GM23338 (cell line): ENCODE results near the gene IL4I1. TPM values are rescaled to one million over a fixed set of nuclear protein-coding genes. Genes with fewer than 3 reads are reported as not detected.

Experiments
- ATAC-seq: fragments of 200-7000 bp; cut with Tn5 transposase; 3 replicates; pipeline ENCODE4 v1.9.1; 2020
- DNase-seq: peaks from one replicate; pipeline ENCODE4 v3.0.0-alpha.2; 2015; ENCODE audit warnings: low spot score
- H2AFZ ChIP-seq: fragments of 200-600 bp; sonication (generic); 2 replicates; pipeline ENCODE4 v1.8.0; 2016; ENCODE audit warnings: antibody characterized with exemption, mild to moderate bottlenecking, moderate library complexity
- H3F3A ChIP-seq: fragments of 200-600 bp; sonication (generic); replicated peaks from 2 replicates; pipeline ENCODE4 v1.8.0; 2017; ENCODE audit warnings: antibody characterized with exemption, mixed run types, low read depth
- H3K27ac ChIP-seq: fragments of 200-600 bp; sonication (generic); 2 replicates; pipeline ENCODE4 v1.6.1; 2016; ENCODE audit warnings: low read depth
- H3K27me3 ChIP-seq: fragments of 200-600 bp; sonication (generic); 2 replicates; pipeline ENCODE4 v1.8.0; 2016; ENCODE audit warnings: mild to moderate bottlenecking, mixed run types, moderate library complexity; ENCODE audit not compliant: insufficient read depth
- H3K36me3 ChIP-seq: fragments of 200-600 bp; sonication (generic); 2 replicates; pipeline ENCODE4 v1.8.0; 2016; ENCODE audit warnings: mild to moderate bottlenecking; ENCODE audit not compliant: insufficient read depth
- H3K4me1 ChIP-seq: fragments of 200-600 bp; sonication (generic); 2 replicates; pipeline ENCODE4 v1.8.0; 2016; ENCODE audit warnings: mild to moderate bottlenecking, moderate library complexity; ENCODE audit not compliant: insufficient read depth
- H3K4me2 ChIP-seq: fragments of 200-600 bp; sonication (generic); 2 replicates; pipeline ENCODE4 v1.7.1; 2017; ENCODE audit warnings: mixed run types
- H3K4me3 ChIP-seq: fragments of 200-600 bp; sonication (generic); 2 replicates; pipeline ENCODE4 v1.6.1; 2016; ENCODE audit warnings: mixed run types
- H3K79me2 ChIP-seq: fragments of 200-600 bp; sonication (generic); replicated peaks from 2 replicates; pipeline ENCODE4 v1.8.0; 2017; ENCODE audit warnings: mild to moderate bottlenecking; ENCODE audit not compliant: insufficient read depth
- H3K9me2 ChIP-seq: fragments of 200-600 bp; sonication (generic); 2 replicates; pipeline ENCODE4 v1.8.0; 2017; ENCODE audit not compliant: insufficient read depth
- H4K20me1 ChIP-seq: fragments of 200-600 bp; sonication (generic); replicated peaks from 2 replicates; pipeline ENCODE4 v1.8.0; 2017; ENCODE audit warnings: mild to moderate bottlenecking; ENCODE audit not compliant: insufficient read depth
- H3K27ac Mint-ChIP-seq: 2 replicates; pipeline ENCODE4 v1.8.0; 2020; ENCODE audit warnings: inconsistent platforms, mild to moderate bottlenecking, moderate library complexity, mixed read lengths
- H3K27me3 Mint-ChIP-seq: 3 replicates; pipeline ENCODE4 v1.8.0; 2022; ENCODE audit warnings: low read depth, mild to moderate bottlenecking, moderate library complexity, mixed read lengths, inconsistent platforms; ENCODE audit not compliant: insufficient read depth, poor library complexity
- H3K36me3 Mint-ChIP-seq: 3 replicates; pipeline ENCODE4 v1.8.0; 2021; ENCODE audit warnings: low read depth, mild to moderate bottlenecking, inconsistent platforms, moderate library complexity, mixed read lengths
- H3K4me1 Mint-ChIP-seq: 3 replicates; pipeline ENCODE4 v1.8.0; 2020; ENCODE audit warnings: mild to moderate bottlenecking, inconsistent platforms, mixed read lengths
- H3K4me3 Mint-ChIP-seq: 3 replicates; pipeline ENCODE4 v1.8.0; 2021; ENCODE audit warnings: moderate library complexity, mild to moderate bottlenecking, inconsistent platforms, mixed read lengths
- H3K9me3 Mint-ChIP-seq: 3 replicates; pipeline ENCODE4 v1.8.0; 2020; ENCODE audit warnings: moderate library complexity, mild to moderate bottlenecking, inconsistent platforms, mixed read lengths
- ETS1 ChIP-seq: IDR thresholded peaks from 2 replicates; pipeline ENCODE4 v1.6.1; 2016; ENCODE audit warnings: antibody characterized with exemption
- EZH2phosphoT487 ChIP-seq: fragments of 200-600 bp; sonication (generic); IDR thresholded peaks from one replicate; pipeline ENCODE4 v1.8.1; 2018; ENCODE audit warnings: antibody characterized with exemption; ENCODE audit not compliant: unreplicated experiment
- POLR2AphosphoS5 ChIP-seq: IDR thresholded peaks from 2 replicates; pipeline ENCODE4 v1.6.1; 2016; ENCODE audit warnings: antibody characterized with exemption, low read depth
- ZNF114 ChIP-seq: fragments of 250-450 bp; sonication (Bioruptor Pico); IDR thresholded peaks from 2 replicates; pipeline ENCODE4 v1.5.0; 2020; ENCODE audit warnings: mild to moderate bottlenecking, moderate library complexity
- ZNF331 ChIP-seq: fragments of 250-450 bp; sonication (Bioruptor Pico); IDR thresholded peaks from 2 replicates; pipeline ENCODE4 v1.5.0; 2020; ENCODE audit warnings: low read depth, mild to moderate bottlenecking, moderate library complexity
- ZNF462 ChIP-seq: fragments of 250-450 bp; sonication (Bioruptor Pico); IDR thresholded peaks from 2 replicates; pipeline ENCODE4 v1.5.0; 2020; ENCODE audit warnings: mild to moderate bottlenecking, moderate library complexity
- polyA plus RNA-seq: library from polyadenylated mRNA; unstranded; fragments of >200 nt; fragmentation: Nextera tagmentation; extraction: Ambion mirVana; gene quantifications from 2 replicates; pipeline ENCODE4 v1.2.1, GENCODE V29; 2016
- total RNA-seq: library from RNA; depleted of rRNA; stranded (reverse); fragments of >200 nt; shearing (Covaris generic); gene quantifications from 2 replicates; pipeline ENCODE4 v1.2.3, GENCODE V29; 2014

IL4I1 gene
- total and polyA plus RNA-seq, 2 experiments from 2014 or later = 0.60 to 0.69 TPM

DNA sequence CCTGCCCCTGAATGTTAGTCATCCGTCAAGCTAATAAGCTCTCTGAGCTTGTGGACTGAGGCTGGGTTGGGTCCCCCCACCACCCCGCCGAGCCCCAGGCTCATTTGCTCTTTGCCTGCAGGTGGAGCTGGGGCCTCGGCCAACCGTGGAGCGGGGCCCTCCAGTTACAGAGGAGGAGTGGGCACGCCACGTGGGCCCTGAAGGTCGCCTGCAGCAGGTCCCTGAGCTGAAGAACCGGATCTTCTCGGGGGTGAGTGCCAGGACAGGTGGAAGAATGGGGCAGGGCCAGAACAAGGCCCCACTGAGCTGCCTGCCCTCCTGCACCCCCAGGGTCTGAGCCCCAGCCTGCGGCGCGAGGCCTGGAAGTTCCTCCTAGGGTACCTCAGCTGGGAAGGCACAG is 14.0 kb downstream of the IL4I1 start:
- Histone ChIP-seq H3K9me2 (no peaks in the 10 kb centered on the region), H3K4me1 (peaks cover 9% of the 10 kb centered on the region; the same call in 1 of the 2 replicates), H3K27ac (no peak overlapping the region), H3K27me3 (no peaks in the 10 kb centered on the region), H3K4me2 (no peak overlapping the region), H3K4me3 (no peak overlapping the region), H3K79me2 (peaks cover 19% of the 10 kb centered on the region), H3K36me3 (peaks cover 39% of the 10 kb centered on the region), H2AFZ (no peak overlapping the region), H3F3A (peaks cover 25% of the 10 kb centered on the region; the same call in 1 of the 2 replicates), H4K20me1 (peaks cover 8% of the 10 kb centered on the region)
- Mint-ChIP-seq H3K27me3 (peaks cover 10% of the 10 kb centered on the region), H3K36me3 (peaks cover 72% of the 10 kb centered on the region), H3K4me3 (no peak overlapping the region), H3K9me3 (peaks cover 3% of the 10 kb centered on the region; the same call in 1 of the 3 replicates), H3K4me1 (peaks cover 17% of the 10 kb centered on the region; the same call in 2 of the 3 replicates), H3K27ac (no peak overlapping the region)
- DNase-seq = no peak
- no peak for TF ChIP-seq ZNF114
- no peak for TF ChIP-seq EZH2phosphoT487
- TF ChIP-seq ZNF331 (CRISPR knock-in tag) = no peak
- no peak for TF ChIP-seq ETS1
- TF ChIP-seq POLR2AphosphoS5 = no peak
- TF ChIP-seq ZNF462 (CRISPR knock-in tag) = no peak
- no peak for ATAC-seq
